ENCODE results near the gene OTUD4.
"Not testable (repeated sequence)": the region's sequence is repeated elsewhere in the genome, so short reads cannot be mapped to it uniquely, and the experiment has no call there.

The OTUD4 gene, protein sequence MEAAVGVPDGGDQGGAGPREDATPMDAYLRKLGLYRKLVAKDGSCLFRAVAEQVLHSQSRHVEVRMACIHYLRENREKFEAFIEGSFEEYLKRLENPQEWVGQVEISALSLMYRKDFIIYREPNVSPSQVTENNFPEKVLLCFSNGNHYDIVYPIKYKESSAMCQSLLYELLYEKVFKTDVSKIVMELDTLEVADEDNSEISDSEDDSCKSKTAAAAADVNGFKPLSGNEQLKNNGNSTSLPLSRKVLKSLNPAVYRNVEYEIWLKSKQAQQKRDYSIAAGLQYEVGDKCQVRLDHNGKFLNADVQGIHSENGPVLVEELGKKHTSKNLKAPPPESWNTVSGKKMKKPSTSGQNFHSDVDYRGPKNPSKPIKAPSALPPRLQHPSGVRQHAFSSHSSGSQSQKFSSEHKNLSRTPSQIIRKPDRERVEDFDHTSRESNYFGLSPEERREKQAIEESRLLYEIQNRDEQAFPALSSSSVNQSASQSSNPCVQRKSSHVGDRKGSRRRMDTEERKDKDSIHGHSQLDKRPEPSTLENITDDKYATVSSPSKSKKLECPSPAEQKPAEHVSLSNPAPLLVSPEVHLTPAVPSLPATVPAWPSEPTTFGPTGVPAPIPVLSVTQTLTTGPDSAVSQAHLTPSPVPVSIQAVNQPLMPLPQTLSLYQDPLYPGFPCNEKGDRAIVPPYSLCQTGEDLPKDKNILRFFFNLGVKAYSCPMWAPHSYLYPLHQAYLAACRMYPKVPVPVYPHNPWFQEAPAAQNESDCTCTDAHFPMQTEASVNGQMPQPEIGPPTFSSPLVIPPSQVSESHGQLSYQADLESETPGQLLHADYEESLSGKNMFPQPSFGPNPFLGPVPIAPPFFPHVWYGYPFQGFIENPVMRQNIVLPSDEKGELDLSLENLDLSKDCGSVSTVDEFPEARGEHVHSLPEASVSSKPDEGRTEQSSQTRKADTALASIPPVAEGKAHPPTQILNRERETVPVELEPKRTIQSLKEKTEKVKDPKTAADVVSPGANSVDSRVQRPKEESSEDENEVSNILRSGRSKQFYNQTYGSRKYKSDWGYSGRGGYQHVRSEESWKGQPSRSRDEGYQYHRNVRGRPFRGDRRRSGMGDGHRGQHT

DNA sequence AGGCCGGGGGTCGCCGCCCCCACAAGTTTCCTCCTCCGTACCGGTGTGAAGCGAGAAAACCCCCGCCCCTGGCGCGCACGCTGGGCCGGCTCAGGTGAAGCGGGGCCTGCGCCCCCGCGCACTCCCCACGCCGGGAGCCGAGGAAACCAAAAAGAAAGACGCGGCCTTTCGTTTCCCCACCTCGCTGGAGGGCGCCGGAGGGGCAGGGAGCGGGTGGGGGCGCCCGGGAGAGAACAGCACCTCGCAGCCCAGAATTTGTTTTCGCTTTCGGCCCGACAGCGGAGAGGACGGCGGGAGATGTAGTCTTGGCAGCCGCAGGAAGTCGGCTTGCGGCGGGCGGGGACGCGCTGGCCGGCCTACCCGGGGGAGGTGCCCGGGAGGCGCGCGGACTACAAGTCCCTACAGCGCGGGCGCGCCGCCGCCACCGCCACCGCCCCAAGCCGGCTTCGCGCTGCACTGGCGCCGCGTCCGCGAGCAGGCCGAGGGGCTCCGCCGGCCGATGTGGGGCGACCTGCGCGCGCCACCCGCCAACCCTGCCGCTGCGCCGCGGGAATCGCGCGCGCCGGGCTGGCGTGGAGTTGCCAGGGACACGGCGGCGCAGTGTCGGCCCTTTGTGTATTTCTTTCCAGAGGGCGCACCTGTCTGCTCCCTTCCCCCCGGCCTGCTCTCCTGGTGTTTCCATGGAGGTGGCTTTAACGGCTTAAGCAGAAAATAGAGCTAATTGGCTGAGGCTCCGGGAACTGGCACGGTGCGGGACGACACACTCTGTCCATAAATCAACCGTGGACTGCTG lies at the start of gene OTUD4:
OTUD4 (minus strand) TSS at position 292 of the 793 bp plus-strand sequence. CDS start 616 bp downstream, outside the sequence.
- H3K9me3 Mint-ChIP-seq = no peaks in the 10 kb centered on the region
- peak within 1 kb of the TSS; percentile 93 for H3K4me3 Mint-ChIP-seq
- ATAC-seq = peak; percentile 79

DNA sequence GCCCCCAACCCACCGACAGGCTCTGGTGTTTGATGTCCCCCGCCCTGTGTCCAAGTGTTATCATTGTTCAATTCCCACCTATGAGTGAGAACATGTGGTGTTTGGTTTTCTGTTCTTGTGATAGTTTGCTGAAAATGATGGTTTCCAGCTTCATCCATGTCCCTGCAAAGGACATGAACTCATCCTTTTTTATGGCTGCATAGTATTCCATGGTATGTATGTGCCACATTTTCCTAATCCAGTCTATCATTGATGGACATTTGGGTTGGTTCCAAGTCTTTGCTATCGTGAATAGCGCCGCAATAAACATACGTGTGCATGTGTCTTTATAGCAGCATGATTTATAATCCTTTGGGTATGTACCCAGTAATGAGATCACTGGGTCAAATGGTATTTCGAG lies 42.8 kb upstream of the OTUD4 start:
- not testable (repeated sequence) for DNase-seq; H3K4me3 Mint-ChIP-seq; H3K36me3 Mint-ChIP-seq (ENCODE audit: low read depth); ATAC-seq; H3K27me3 Mint-ChIP-seq; H3K4me1 Mint-ChIP-seq; H3K9me3 Mint-ChIP-seq; H3K27ac Mint-ChIP-seq

More for the DNA sequence above, at the start of gene OTUD4:
- Mint-ChIP-seq H3K27ac (peak within 1 kb of the TSS; percentile 97), H3K27me3 (no peaks in the 10 kb centered on the region), H3K36me3 (ENCODE audit: low read depth) (peaks cover 19% of the 10 kb centered on the region), H3K4me1 (peaks cover 36% of the 10 kb centered on the region)
- DNase-seq = peak; percentile 94

GRCh38 chr4:145221529-145221928 lies 41.1 kb upstream of the OTUD4 start:
- not testable (repeated sequence) for H3K9me3 Mint-ChIP-seq; H3K36me3 Mint-ChIP-seq (ENCODE audit: low read depth)

DNA sequence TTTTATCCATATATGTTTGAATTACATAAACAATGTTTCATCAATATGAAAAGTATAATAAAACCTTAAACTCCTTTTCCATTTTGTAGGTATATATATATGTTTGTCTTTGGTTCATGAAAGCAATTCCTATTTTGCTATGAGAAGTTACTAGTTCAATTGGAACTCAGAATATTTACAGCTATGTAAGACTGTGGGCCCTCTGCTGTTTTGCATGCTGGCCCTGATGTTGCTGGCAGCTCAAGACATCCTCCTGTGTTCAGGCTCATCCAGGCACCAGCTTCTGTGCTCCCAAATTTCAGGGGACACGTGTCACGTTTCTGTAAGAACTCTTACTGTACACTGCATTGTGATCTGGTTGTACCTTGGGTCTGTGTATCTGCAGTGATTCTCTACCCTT lies 38.7 kb upstream of the OTUD4 start:
- no peak overlapping the region for H3K27ac Mint-ChIP-seq
- no peaks in the 10 kb centered on the region for H3K36me3 Mint-ChIP-seq (ENCODE audit: low read depth)
- H3K4me3 Mint-ChIP-seq = no peak overlapping the region
- no peaks in the 10 kb centered on the region for H3K9me3 Mint-ChIP-seq
- ATAC-seq (no peak), DNase-seq (no peak)
- H3K27me3 Mint-ChIP-seq = peaks cover 3% of the 10 kb centered on the region
- H3K4me1 Mint-ChIP-seq = no peaks in the 10 kb centered on the region

More at GRCh38 chr4:145221529-145221928, 41.1 kb upstream of the OTUD4 start:
- H3K4me1 Mint-ChIP-seq, ATAC-seq, H3K27ac Mint-ChIP-seq, H3K4me3 Mint-ChIP-seq, DNase-seq, H3K27me3 Mint-ChIP-seq: not testable (repeated sequence)

GRCh38 chr4:145218251-145218650 lies 37.9 kb upstream of the OTUD4 start:
- H3K9me3 Mint-ChIP-seq = no peaks in the 10 kb centered on the region
- H3K4me1 Mint-ChIP-seq = no peaks in the 10 kb centered on the region
- peaks cover 3% of the 10 kb centered on the region for H3K27me3 Mint-ChIP-seq
- H3K27ac Mint-ChIP-seq = no peak overlapping the region
- ATAC-seq (no peak), DNase-seq (no peak)
- no peaks in the 10 kb centered on the region for H3K36me3 Mint-ChIP-seq (ENCODE audit: low read depth)
- H3K4me3 Mint-ChIP-seq = no peak overlapping the region

- DNase-seq (no peak), ATAC-seq (no peak)
- no peaks in the 10 kb centered on the region for H3K4me1 Mint-ChIP-seq
- H3K27me3 Mint-ChIP-seq = peaks cover 3% of the 10 kb centered on the region
- no peaks in the 10 kb centered on the region for H3K9me3 Mint-ChIP-seq
- H3K36me3 Mint-ChIP-seq (ENCODE audit: low read depth) = no peaks in the 10 kb centered on the region
- no peak overlapping the region for H3K27ac Mint-ChIP-seq
- no peak overlapping the region for H3K4me3 Mint-ChIP-seq
Observed at GRCh38 chr4:145217349-145217748, 37.0 kb upstream of the OTUD4 start.

GRCh38 chr4:145216535-145216934 lies 36.1 kb upstream of the OTUD4 start:
- H3K4me1 Mint-ChIP-seq = no peaks in the 10 kb centered on the region
- H3K9me3 Mint-ChIP-seq = no peaks in the 10 kb centered on the region
- no peak overlapping the region for H3K27ac Mint-ChIP-seq
- DNase-seq (no peak), ATAC-seq (no peak)
- no peaks in the 10 kb centered on the region for H3K36me3 Mint-ChIP-seq (ENCODE audit: low read depth)
- H3K27me3 Mint-ChIP-seq = no peaks in the 10 kb centered on the region
- no peak overlapping the region for H3K4me3 Mint-ChIP-seq

- H3K9me3 Mint-ChIP-seq = no peaks in the 10 kb centered on the region
- no peaks in the 10 kb centered on the region for H3K36me3 Mint-ChIP-seq (ENCODE audit: low read depth)
- DNase-seq (no peak), ATAC-seq (no peak)
- no peak overlapping the region for H3K27ac Mint-ChIP-seq
- H3K27me3 Mint-ChIP-seq = no peaks in the 10 kb centered on the region
- no peaks in the 10 kb centered on the region for H3K4me1 Mint-ChIP-seq
- H3K4me3 Mint-ChIP-seq = no peak overlapping the region
Observed at GRCh38 chr4:145213245-145213644, 32.9 kb upstream of the OTUD4 start.

GRCh38 chr4:145207934-145208333 lies 27.5 kb upstream of the OTUD4 start:
- H3K27ac Mint-ChIP-seq = no peak overlapping the region
- no peaks in the 10 kb centered on the region for H3K36me3 Mint-ChIP-seq (ENCODE audit: low read depth)
- no peak for DNase-seq
- peaks cover 4% of the 10 kb centered on the region for H3K9me3 Mint-ChIP-seq
- no peaks in the 10 kb centered on the region for H3K27me3 Mint-ChIP-seq
- no peak for ATAC-seq
- H3K4me3 Mint-ChIP-seq = no peak overlapping the region
- no peaks in the 10 kb centered on the region for H3K4me1 Mint-ChIP-seq

- Mint-ChIP-seq H3K27me3 (no peaks in the 10 kb centered on the region), H3K36me3 (ENCODE audit: low read depth) (no peaks in the 10 kb centered on the region), H3K4me3 (no peak overlapping the region), H3K27ac (no peak overlapping the region), H3K4me1 (no peaks in the 10 kb centered on the region), H3K9me3 (peaks cover 4% of the 10 kb centered on the region)
- DNase-seq = no peak
- no peak for ATAC-seq
Observed at GRCh38 chr4:145203410-145203809, 23.0 kb upstream of the OTUD4 start.

- Mint-ChIP-seq H3K36me3 (ENCODE audit: low read depth) (no peaks in the 10 kb centered on the region), H3K4me1 (no peaks in the 10 kb centered on the region), H3K4me3 (no peak overlapping the region), H3K9me3 (no peaks in the 10 kb centered on the region), H3K27ac (no peak overlapping the region), H3K27me3 (peaks cover 8% of the 10 kb centered on the region)
- ATAC-seq = no peak
- no peak for DNase-seq
Observed at GRCh38 chr4:145200366-145200765, 20.0 kb upstream of the OTUD4 start.

DNA sequence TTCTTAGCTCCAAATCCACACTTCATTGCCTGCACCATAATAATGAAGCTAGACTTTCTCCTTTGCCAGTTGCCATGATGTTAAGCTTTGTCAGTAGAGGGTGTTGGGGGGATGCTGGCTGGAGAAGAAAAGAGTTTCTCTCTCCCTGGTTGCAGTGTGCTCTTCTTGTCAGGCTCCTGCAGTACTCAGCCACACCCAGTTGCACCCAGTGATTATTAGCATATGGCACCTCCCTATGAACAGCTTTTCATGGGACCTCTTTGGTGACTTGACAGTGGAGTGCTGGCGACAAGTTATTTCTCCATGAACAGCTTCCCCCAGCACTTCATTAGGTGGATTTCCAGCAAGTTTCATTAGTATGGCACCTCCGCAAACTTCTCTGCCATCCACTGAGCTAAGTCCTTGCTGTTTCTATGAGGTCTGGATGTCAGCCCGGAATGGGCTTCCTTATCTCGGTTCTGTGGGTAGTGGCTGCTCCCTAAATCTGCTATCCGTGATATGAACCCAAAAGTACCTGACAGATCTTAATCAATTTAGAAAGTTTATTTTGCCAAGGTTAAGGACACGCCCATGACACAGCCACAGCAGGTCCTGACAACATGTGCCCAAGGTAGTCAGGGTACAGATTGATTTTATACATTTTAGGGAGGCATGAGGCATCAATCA lies 18.8 kb upstream of the OTUD4 start:
- no peak overlapping the region for H3K4me3 Mint-ChIP-seq
- H3K9me3 Mint-ChIP-seq = no peaks in the 10 kb centered on the region
- H3K27me3 Mint-ChIP-seq = peaks cover 8% of the 10 kb centered on the region
- H3K4me1 Mint-ChIP-seq = no peaks in the 10 kb centered on the region
- no peak for ATAC-seq
- DNase-seq = no peak
- no peak overlapping the region for H3K27ac Mint-ChIP-seq
- H3K36me3 Mint-ChIP-seq (ENCODE audit: low read depth) = no peaks in the 10 kb centered on the region

DNA sequence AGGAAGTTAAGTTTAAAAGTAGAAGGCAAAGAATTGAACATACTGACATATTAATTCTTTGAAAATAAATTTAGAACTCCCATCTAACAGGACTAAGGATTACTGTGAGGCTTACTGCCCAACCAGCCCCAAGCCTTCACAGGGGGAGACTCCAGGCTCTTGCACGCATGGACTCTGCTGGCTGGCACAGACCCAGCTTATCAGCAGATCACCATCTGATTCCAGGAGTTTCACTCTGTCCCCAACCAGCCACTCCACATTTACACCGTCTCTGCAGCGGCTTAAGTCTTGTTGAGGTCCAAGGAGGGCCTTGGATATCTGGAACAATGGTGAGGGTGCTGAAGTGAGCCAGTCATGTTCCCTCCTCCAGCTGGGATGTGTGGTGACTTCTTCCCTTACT lies 16.4 kb upstream of the OTUD4 start:
- ATAC-seq = no peak
- Mint-ChIP-seq H3K4me1 (no peaks in the 10 kb centered on the region), H3K36me3 (ENCODE audit: low read depth) (no peaks in the 10 kb centered on the region), H3K9me3 (no peaks in the 10 kb centered on the region), H3K27ac (no peak overlapping the region), H3K27me3 (peaks cover 8% of the 10 kb centered on the region), H3K4me3 (no peak overlapping the region)
- no peak for DNase-seq

All from activated naive CD8-positive, alpha-beta T cell treated with anti-CD3 and anti-CD28 coated beads, Interleukin-2, amount 50 U/mL, for 24 hours (primary cell).